Measurements from ENCODE around the gene TFF2. TPM values are rescaled to one million over a fixed set of nuclear protein-coding genes. Genes with fewer than 3 reads are reported as not detected.

The TFF2 gene
- total RNA-seq, 3 donors from 2014 or later (not counting 1 experiment from before 2014, with no cell fraction given): not detected

- WGBS (ENCODE audit: insufficient coverage): 85% methylated on average over 3 of the region's 3 CpGs
- no peak for DNase-seq
- no peaks in the 10 kb centered on the region for H3K9me3 Mint-ChIP-seq
- Histone ChIP-seq H3K27ac (ENCODE audit: low read length) (no peak overlapping the region), H3K9me3 (ENCODE audit: control insufficient read depth, insufficient read depth, low read length) (no peaks in the 10 kb centered on the region), H3K4me3 (ENCODE audit: low read length) (no peak overlapping the region), H3K27me3 (ENCODE audit: control insufficient read depth, insufficient read depth, low read length) (no peaks in the 10 kb centered on the region), H3K4me1 (ENCODE audit: control insufficient read depth, insufficient read depth, low read length) (no peaks in the 10 kb centered on the region), H3K36me3 (ENCODE audit: control insufficient read depth, insufficient read depth, low read length) (no peaks in the 10 kb centered on the region)
- H3K27me3 Mint-ChIP-seq (ENCODE audit: low read depth in 2 of 2): peaks cover 35 to 57% of the 10 kb centered on the region in 2 donors
- H3K36me3 Mint-ChIP-seq: no peaks in the 10 kb centered on the region
- TF ChIP-seq CTCF (IDR thresholded peaks at IDR 0.05): no peak
- intact Hi-C loops (cut with micrococcal nuclease): no loop called here
- H3K27ac Mint-ChIP-seq: no peak overlapping the region
- no peak overlapping the region for H3K4me3 Mint-ChIP-seq
- H3K4me1 Mint-ChIP-seq: peaks cover 0 to 9% of the 10 kb centered on the region in 2 donors
- ATAC-seq: no peak
Observed at GRCh38 chr21:42375966-42376337, 25.2 kb upstream of the TFF2 start.

- H3K27me3 Mint-ChIP-seq (ENCODE audit: low read depth in 2 of 2): peaks cover 38 to 59% of the 10 kb centered on the region in 2 donors
- no peaks in the 10 kb centered on the region for H3K36me3 ChIP-seq (ENCODE audit: control insufficient read depth, insufficient read depth, low read length)
- DNase-seq (no peak), ATAC-seq (no peak)
- H3K4me3 ChIP-seq (ENCODE audit: low read length): no peak overlapping the region
- no peak overlapping the region for H3K27ac ChIP-seq (ENCODE audit: low read length)
- H3K9me3 Mint-ChIP-seq: no peaks in the 10 kb centered on the region
- H3K4me1 Mint-ChIP-seq: peaks cover 0 to 13% of the 10 kb centered on the region in 2 donors
- no peaks in the 10 kb centered on the region for H3K27me3 ChIP-seq (ENCODE audit: control insufficient read depth, insufficient read depth, low read length)
- no peaks in the 10 kb centered on the region for H3K4me1 ChIP-seq (ENCODE audit: control insufficient read depth, insufficient read depth, low read length)
- no peaks in the 10 kb centered on the region for H3K36me3 Mint-ChIP-seq
- WGBS (ENCODE audit: insufficient coverage): 81% methylated on average over 11 of the region's 11 CpGs
- H3K4me3 Mint-ChIP-seq: no peak overlapping the region
- no peak overlapping the region for H3K27ac Mint-ChIP-seq
- intact Hi-C loops (cut with micrococcal nuclease): no loop called here
- TF ChIP-seq CTCF (IDR thresholded peaks at IDR 0.05): no peak
- no peaks in the 10 kb centered on the region for H3K9me3 ChIP-seq (ENCODE audit: control insufficient read depth, insufficient read depth, low read length)
Observed at GRCh38 chr21:42375506-42375905, 24.7 kb upstream of the TFF2 start.

- peaks cover 0 to 13% of the 10 kb centered on the region in 2 donors for H3K4me1 Mint-ChIP-seq
- Histone ChIP-seq H3K36me3 (ENCODE audit: control insufficient read depth, insufficient read depth, low read length) (no peaks in the 10 kb centered on the region), H3K9me3 (ENCODE audit: control insufficient read depth, insufficient read depth, low read length) (no peaks in the 10 kb centered on the region), H3K27ac (ENCODE audit: low read length) (no peak overlapping the region), H3K4me3 (ENCODE audit: low read length) (no peak overlapping the region), H3K4me1 (ENCODE audit: control insufficient read depth, insufficient read depth, low read length) (no peaks in the 10 kb centered on the region), H3K27me3 (ENCODE audit: control insufficient read depth, insufficient read depth, low read length) (no peaks in the 10 kb centered on the region)
- H3K27ac Mint-ChIP-seq: no peak overlapping the region
- 56% methylated on average over 22 of the region's 23 CpGs for WGBS (ENCODE audit: insufficient coverage)
- ATAC-seq (no peak), DNase-seq (no peak)
- no peak overlapping the region for H3K4me3 Mint-ChIP-seq
- H3K27me3 Mint-ChIP-seq (ENCODE audit: low read depth in 2 of 2): peaks cover 42 to 59% of the 10 kb centered on the region in 2 donors
- no peaks in the 10 kb centered on the region for H3K36me3 Mint-ChIP-seq
- TF ChIP-seq CTCF (IDR thresholded peaks at IDR 0.05): no peak
- intact Hi-C loops (cut with micrococcal nuclease): no loop called here
- H3K9me3 Mint-ChIP-seq: no peaks in the 10 kb centered on the region
Observed at GRCh38 chr21:42374864-42375499, 24.2 kb upstream of the TFF2 start.

GRCh38 chr21:42374457-42374856 lies 23.7 kb upstream of the TFF2 start:
- no peak overlapping the region for H3K27ac Mint-ChIP-seq

More at GRCh38 chr21:42374457-42374856, 23.7 kb upstream of the TFF2 start:
- no peaks in the 10 kb centered on the region for H3K9me3 Mint-ChIP-seq
- no peaks in the 10 kb centered on the region for H3K4me1 ChIP-seq (ENCODE audit: control insufficient read depth, insufficient read depth, low read length)
- H3K27me3 ChIP-seq (ENCODE audit: control insufficient read depth, insufficient read depth, low read length): no peaks in the 10 kb centered on the region
- H3K36me3 ChIP-seq (ENCODE audit: control insufficient read depth, insufficient read depth, low read length): no peaks in the 10 kb centered on the region
- no peaks in the 10 kb centered on the region for H3K36me3 Mint-ChIP-seq
- ATAC-seq: no peak
- DNase-seq: no peak
- H3K27ac ChIP-seq (ENCODE audit: low read length): no peak overlapping the region
- H3K4me1 Mint-ChIP-seq: peaks cover 0 to 13% of the 10 kb centered on the region in 2 donors
- no peak overlapping the region for H3K4me3 ChIP-seq (ENCODE audit: low read length)
- H3K9me3 ChIP-seq (ENCODE audit: control insufficient read depth, insufficient read depth, low read length): no peaks in the 10 kb centered on the region
- intact Hi-C loops (cut with micrococcal nuclease): no loop called here
- no peak for TF ChIP-seq CTCF (IDR thresholded peaks at IDR 0.05)
- no peak overlapping the region for H3K4me3 Mint-ChIP-seq
- 72% methylated on average over 7 of the region's 7 CpGs for WGBS (ENCODE audit: insufficient coverage)
- peaks cover 42 to 61% of the 10 kb centered on the region in 2 donors for H3K27me3 Mint-ChIP-seq (ENCODE audit: low read depth in 2 of 2)

Data from natural killer cell (primary cell).